IPS-18c (cell line): ENCODE measurements around the gene KCNQ4.

ENCODE experiments used
- H3K4me3 ChIP-seq: 2 replicates; pipeline ENCODE4 v1.7.0; 2013; ENCODE audit warnings: low read depth, mild to moderate bottlenecking, low read length, moderate library complexity; ENCODE audit not compliant: insufficient read depth
- H3K9me3 ChIP-seq: one replicate; pipeline ENCODE4 v1.6.1; 2013; ENCODE audit warnings: mild to moderate bottlenecking, low read length, moderate library complexity; ENCODE audit not compliant: control insufficient read depth, insufficient read depth

KCNQ4 gene

DNA sequence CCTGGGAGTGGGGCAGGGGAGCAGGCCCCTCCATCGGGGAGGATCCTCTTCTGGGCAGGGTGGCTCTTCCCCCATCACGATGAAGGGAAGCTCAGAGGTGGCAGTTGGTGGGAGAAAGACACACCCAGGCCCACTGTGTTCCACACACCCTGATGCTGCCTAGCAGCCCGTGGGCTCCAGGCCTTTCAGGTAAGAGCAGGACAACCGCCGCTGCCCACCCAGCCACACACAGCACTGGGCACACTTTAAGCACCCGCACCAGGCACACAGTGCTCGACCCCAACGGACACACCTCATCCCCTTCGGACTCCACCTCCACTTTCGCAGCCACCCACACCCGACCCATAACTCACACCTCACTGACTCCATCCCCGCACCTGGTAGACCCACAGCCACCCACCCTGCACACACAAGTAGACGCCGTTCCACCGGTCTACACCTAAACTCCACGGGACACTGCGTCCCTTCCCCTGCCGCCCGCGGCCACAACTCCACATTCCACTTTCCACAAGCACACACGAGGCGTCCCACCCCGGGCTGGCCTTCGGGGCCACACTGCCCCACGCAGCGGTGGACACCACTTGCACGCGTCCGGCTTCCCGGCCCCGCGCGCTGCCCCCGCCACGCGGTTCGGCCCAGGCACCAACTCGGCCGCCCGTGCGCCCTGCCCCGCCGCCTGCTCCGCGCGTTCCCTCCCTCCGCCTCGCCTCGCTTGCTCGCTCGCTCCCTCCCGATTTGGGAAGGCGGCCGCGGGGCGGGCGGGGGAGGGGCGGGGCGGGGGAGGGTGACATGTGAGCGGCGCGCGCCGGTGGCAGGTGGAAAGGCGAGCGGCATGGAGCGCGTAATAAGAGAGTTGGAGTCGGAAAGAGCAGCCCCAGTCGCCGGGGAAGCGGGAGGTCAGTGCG is at the start of gene KCNQ4:
TSS of gene KCNQ4 (plus strand) at position 787 of the 905 bp plus-strand sequence. CDS start 307 bp downstream, outside the sequence.
- no peaks in the 10 kb centered on the region for H3K9me3 ChIP-seq
- peak within 1 kb of the TSS; percentile 55 for H3K4me3 ChIP-seq

DNA sequence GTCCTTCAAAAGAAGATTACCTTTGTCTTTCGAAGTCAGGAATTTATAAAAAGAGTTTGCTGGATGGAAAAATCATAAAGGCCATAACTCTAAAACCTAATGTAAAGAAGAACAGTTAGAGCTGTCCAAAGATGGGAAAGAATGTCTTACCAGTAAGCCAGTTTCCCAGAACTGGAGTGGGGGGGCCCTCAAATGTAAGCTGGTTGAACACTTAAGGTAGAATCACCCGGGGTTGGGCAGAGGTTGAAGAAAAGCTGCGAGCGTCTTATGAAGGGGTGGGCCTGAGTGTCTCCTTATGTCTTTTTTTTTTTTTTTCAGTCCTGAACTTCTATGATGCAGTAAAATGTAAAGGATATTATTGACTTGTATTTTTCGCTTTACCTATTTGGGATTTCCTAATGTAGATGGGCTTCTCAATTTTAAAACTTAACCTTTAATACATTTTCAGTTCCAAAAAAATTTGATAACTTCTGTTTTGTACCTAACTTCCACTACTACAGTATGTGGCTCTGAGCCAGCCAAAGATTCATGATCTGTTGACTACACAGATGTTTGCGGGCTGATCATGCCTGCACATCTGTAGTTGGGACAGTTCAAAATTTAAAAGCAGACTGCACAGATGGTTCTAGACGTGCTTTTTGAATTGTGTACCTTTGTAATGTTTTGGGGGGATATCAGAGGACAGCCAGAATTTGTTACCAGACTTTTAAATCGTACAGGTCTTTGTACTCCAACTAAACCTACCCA is 48.5 kb upstream of the KCNQ4 start:
- H3K9me3 ChIP-seq = no peaks in the 10 kb centered on the region
- no peak overlapping the region for H3K4me3 ChIP-seq

DNA sequence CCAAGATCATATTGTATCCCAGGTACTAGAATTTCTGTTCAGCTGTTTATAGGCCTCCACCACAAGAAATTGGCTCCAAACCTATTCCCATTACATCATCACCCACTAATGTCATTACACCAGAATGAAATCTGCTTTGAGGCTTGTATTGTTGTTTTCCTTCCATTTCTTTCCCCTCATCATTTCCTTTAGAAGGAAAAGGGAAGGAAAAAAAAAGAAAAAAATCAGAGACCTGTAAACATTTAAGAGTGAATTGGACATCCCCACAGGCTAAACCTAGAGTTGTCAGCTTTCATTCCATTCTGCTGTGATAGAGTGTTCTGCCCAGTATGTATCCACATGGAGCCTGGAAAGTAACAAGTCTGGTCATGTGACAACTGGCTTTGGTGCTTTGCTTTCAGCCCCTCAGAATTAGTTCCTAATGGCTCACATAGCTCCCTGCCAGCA is 47.5 kb upstream of the KCNQ4 start:
- Histone ChIP-seq H3K4me3 (no peak overlapping the region), H3K9me3 (no peaks in the 10 kb centered on the region)

DNA sequence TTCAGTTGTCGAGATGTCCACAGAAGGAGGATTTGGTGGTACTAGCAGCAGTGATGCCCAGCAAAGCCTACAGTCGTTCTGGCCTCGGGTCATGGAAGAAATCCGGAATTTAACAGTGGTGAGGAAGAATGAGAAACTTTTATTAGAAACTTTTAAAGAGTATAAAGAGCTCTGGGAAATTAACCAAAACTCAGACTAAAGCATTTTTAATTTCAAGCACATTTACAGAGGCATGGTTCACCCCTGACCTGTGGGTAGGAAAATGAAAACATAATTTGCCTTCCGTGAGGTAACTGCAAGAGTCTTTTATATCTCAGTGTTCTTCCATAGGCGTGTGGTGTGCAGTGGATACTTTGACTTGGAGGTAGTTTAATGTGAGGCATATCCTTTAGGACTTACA is 44.8 kb upstream of the KCNQ4 start:
- H3K9me3 ChIP-seq = no peaks in the 10 kb centered on the region
- H3K4me3 ChIP-seq = no peak overlapping the region

DNA sequence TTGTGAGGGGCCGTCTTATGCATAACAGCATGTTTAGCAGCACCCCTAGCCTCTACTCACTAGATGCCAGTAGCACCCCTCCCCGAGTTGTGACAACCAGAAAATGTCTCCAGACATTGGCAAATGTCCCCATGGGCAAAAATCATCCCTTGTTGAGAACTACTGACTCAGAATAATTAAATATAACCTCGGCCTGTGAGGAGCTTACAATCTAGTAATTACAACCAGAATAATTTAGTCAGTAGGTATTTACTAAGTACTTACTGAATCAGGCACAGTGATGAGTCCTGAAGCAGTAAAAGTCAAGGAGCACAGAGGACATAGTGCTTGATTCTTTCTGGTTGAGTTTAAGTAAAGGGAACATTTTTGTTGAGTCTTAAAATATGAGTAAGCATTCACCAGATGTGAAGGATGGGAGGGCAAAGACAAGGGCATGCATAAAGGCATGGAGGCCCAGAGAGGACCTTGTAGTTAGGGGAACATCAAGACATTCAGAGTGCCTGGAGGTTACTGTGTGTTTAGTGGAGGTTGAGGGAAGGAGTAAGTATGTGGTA is 44.1 kb upstream of the KCNQ4 start:
- H3K4me3 ChIP-seq = no peak overlapping the region
- no peaks in the 10 kb centered on the region for H3K9me3 ChIP-seq

DNA sequence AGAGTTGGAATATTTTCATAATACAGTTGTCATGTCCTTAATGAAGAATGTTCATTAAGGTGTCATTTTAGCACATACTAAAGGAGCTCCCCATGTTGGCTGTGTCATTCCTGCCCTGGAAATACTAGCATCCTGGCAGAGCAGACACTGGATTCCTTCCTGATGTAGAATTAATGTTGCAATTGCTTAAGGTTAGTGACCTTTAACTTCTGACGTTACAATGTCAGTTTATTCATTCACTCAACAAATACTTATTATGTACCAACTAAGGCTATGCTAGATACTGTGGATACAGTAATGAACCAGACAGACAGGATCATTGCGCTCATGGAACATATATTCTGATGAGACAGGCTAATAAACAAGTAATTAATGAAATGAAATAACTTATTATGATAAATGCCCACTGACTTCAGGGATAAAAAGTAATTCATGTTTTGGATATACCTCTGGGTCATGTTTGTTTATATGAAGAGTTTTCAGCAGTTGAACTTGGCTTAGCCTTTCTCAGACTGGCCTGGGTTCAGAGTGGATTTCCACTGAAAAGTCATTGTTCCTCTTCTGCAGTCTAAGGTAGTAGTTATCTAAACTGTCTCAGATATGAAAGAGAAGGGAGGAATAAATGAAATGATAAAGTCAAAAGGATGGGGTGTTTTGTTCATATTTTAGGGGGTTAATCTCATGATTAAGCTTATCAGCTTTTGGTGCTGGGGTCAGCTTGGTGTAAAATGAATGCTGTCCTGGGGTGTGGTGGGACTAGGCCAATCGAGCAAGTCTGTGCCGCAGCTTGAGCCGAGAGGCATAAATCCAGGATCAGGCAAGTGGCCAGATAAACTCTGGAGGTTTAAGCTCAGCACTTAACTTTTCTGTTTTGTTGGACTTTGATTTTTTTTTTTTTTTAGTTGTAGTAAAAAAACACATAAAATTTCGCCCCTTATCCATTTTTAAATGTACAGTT is 43.3 kb upstream of the KCNQ4 start:
- H3K4me3 ChIP-seq = no peak overlapping the region
- no peaks in the 10 kb centered on the region for H3K9me3 ChIP-seq

DNA sequence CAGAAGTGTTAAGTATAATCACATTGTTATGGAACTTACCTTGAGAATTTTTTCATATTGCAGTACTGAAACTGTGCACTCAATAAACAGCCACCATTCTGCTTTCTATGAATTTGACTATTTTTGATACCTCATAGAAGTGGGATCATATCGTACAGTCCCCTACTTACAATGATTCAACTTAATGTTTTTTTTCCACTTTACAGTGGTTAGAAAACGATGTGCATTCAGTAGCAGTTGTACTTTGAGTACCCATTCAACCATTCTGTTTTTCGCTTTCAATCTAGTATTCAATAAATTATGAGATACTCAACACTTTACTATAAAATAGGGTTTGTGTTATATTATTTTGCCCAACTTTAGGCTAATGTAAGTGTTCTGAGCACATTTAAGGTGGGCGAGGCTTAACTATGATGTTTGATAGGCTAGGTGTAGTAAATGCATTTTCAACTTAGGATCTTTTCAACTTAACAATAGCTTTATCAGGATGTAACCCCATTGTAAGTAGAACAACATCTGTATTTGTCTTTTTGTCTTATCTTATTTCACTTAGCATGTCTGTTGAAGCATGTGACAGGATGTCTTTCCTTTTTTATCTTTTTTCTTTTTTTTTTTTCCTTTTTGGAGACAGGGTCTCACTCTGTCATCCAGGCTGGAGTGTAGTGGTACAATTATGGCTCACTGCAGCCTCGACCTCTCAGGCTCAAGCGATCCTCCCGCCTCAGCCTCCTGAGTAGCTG is 42.4 kb upstream of the KCNQ4 start:
- Histone ChIP-seq H3K9me3 (no peaks in the 10 kb centered on the region), H3K4me3 (no peak overlapping the region)

DNA sequence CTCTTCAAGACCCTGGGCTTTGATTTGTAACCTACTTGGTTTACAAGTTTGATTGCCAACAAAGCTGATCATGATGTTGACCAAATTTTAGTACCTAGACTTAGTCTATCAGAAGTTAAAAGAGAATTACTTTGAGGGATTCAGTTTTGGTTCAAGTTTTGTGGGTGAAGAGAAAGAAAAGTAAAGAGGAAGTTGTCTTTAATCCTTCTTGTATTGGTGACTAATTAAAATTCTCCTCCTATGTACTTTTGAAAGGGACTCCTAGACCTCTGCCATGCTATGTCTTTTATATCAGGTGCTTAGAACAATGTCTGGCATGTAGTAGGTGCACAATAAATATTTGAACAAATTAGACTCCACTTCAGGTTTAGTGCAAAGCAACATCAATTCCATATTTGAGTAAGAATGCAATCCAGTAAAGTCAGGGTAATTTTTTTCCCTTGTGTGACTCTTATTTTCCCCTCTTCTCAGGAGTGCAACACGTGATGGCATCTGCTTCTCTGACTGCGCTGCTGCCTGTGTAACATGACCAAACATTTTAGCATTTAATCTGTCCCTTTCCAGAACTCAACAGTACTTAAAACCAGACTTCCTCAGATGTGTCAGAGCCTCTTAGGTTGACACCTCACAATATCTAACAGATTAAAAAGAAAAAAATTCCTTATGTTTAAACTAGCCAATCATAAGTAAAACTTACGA is 41.1 kb upstream of the KCNQ4 start:
- no peak overlapping the region for H3K4me3 ChIP-seq
- no peaks in the 10 kb centered on the region for H3K9me3 ChIP-seq

DNA sequence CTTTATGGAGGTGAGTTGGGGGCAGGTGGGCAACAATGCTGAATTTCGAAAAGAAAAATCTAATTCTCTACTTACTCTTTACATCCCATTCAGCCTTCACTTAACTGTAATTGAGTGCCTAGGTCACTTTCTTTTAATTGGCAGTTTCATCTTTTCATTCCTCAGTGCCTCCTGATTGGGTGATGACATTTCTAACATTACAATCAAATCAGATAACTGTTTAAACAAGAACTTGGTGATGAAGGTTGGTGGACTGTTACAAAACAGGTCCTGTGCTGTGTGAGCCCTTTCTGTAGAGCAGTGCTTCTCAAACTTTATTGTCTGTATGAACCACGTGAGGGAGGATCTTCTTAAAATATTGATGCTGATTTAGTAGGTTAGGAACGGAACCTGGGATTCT is 40.1 kb upstream of the KCNQ4 start:
- Histone ChIP-seq H3K9me3 (no peaks in the 10 kb centered on the region), H3K4me3 (no peak overlapping the region)

DNA sequence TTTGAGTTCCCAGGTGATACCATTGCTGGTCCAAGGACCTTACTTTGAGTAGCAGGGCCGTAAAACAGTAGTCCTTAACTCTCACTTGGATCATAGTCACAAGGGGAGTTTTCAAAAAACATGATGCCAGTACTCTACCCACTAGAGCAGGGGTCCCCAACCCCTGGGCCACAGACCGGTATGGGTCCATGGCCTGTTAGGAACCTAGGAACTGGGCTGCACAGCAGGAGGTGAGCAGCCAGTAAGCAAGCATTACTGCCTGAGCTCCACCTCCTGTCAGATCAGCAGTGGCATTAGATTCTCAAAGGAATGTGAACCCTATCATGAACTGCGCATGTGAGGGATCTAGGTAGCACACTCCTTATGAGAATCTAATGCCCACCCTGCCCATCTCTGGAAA is 39.7 kb upstream of the KCNQ4 start:
- no peaks in the 10 kb centered on the region for H3K9me3 ChIP-seq
- no peak overlapping the region for H3K4me3 ChIP-seq

DNA sequence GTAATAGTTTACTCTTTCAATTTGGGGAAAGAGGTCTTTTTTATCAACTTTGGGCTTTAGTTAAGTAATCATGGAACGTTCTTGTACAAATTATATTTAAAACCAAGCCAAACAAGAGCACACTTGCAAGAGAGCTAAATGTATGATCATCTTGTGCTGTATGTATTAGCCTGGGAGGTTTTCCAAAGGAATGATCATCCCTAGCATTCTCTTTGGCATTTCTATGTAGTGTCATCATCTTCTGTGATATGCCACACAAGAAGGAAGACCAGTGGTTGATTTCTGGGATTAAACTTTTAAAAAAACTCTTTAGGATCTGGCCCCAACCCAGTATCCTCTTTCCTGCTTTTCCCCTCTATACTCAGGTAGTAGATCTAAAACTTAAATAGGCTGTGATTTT is 38.4 kb upstream of the KCNQ4 start:
- H3K4me3 ChIP-seq = no peak overlapping the region

DNA sequence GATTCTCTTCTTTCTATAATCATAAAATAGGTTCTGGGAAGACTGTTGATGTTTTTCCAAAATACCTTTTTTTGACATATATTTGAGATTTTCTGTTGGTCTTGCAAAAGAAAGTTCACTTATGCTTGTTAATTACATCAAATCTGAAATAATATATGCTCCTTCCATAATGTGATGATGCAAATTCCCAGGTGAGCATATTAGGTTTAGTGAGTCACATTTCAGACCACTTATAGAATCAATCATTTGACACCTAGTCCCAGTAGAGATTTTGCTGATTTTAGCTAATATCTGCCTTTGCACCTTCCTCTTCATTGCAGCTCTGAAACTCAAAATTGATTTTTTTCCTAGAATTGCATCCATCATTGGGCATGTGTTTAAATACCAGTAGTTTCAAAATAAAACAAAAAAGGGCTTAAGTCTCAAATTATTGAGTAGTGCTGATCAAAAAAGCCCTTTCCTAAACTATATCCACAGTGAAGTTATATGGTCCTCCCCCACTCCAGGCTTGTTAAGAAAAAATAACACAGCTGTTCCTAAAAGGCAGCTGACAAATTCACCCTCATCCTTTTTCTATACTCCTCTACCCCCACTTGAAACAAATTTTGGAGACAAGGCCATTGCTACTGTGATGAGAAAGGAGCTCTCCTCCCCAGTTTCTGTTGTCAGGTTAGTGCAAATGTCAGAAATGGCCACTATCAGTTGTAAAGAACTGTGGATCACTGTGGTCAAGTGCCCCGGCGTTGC is 37.1 kb upstream of the KCNQ4 start:
- Histone ChIP-seq H3K9me3 (no peaks in the 10 kb centered on the region), H3K4me3 (no peak overlapping the region)

More for the DNA sequence above, 38.4 kb upstream of the KCNQ4 start:
- no peaks in the 10 kb centered on the region for H3K9me3 ChIP-seq

DNA sequence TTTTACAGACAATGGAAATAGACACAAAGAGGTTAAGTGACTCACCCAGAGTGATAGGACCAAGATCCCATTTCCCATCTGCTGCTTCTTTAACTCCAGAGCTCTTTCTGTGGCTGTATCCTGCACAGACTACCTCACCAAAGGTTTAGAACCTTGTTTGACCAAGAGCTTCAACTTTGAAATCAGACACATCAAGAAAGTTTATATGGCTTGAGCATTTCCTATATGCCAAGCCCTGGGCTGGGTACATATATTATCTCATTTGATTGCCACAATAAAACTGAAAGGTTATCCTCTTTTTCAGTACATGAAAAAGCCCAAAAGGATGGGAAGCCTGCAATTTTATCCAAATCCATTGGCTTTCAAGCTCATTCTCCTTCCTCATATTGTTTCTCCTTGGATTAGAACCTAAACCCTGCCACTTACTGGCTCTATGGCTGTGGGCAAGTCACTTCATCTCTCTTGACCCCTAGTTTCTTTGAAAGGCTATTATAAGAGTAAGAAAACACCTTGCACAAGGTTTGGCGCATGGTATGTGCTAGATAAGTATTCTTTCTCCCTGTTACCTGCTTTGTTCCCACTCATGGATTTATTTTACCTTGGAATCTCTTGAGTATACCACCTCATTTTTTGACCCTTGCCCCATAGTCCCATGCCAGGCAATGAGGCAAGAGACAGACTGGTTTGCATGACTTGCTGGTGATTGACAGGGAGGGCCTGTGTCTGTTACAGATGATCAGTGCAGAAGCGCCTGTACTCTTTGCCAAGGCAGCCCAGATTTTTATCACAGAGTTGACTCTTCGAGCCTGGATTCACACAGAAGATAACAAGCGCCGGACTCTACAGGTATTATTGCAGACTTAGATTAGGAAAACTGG is 34.5 kb upstream of the KCNQ4 start:
- Histone ChIP-seq H3K9me3 (no peaks in the 10 kb centered on the region), H3K4me3 (no peak overlapping the region)

DNA sequence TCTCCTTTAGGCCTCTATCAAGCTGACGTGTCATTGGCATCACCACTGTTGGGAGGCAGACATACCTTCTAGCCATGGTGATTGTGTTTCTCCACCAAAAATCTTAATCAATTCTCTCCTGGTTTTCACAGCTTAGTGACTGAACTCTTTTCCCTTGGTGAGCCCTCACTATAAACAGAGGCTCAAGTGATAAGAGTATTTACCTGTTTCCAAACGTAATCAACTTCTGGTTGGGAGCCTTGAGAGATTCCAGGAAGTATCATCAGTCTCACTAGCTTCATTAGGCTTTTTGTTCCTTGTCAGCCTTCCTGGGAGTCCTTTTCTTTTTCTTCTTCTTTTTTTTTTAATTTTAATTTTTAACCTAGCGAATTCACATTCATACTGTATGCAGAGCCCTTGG is 33.8 kb upstream of the KCNQ4 start:
- Histone ChIP-seq H3K4me3 (no peak overlapping the region), H3K9me3 (no peaks in the 10 kb centered on the region)
